Tibial nerve (tissue), 4 donors: ENCODE measurements around the gene CIBAR2. TPM values are rescaled to one million over a fixed set of nuclear protein-coding genes. Genes with fewer than 3 reads are reported as not detected.

Source experiments
- DNase-seq, 2 donors: peaks; one replicate each; pipeline ENCODE4 v3.0.0-alpha.2; 2019; ENCODE audit warnings: low spot score in 2 of 2
- H3K27ac ChIP-seq, 4 donors: fragments of 200-600 bp; sonication (generic) in 3 of 4; one replicate each; pipeline ENCODE4 v1.5.1; 2017 to 2019; ENCODE audit warnings: mild to moderate bottlenecking in 1 of 4
- H3K27me3 ChIP-seq, 2 donors: fragments of 200-600 bp; sonication (generic) in 1 of 2; one replicate each; pipeline versions ENCODE4 v1.5.1 to v1.6.0; 2017 to 2019
- H3K36me3 ChIP-seq, 3 donors: fragments of 200-600 bp; sonication (generic); one replicate each; pipeline ENCODE4 v1.5.1; 2018 to 2019
- H3K4me1 ChIP-seq, 4 donors: fragments of 200-600 bp; sonication (generic) in 3 of 4; one replicate each; pipeline ENCODE4 v1.5.1; 2017 to 2019
- H3K4me3 ChIP-seq, 4 donors: fragments of 200-600 bp; sonication (generic) in 3 of 4; one replicate each; pipeline ENCODE4 v1.5.1; 2017 to 2019; ENCODE audit warnings: mild to moderate bottlenecking in 1 of 4, moderate library complexity in 1 of 4
- H3K9me3 ChIP-seq, 4 donors: fragments of 200-600 bp; sonication (generic) in 3 of 4; one replicate each; pipeline ENCODE4 v1.5.1; 2017 to 2019
- EP300 ChIP-seq, 2 donors: sonication (generic); formaldehyde crosslinking; IDR thresholded peaks; one replicate each; pipeline ENCODE4 v1.6.1; 2017; ENCODE audit warnings: antibody characterized with exemption in 2 of 2, mild to moderate bottlenecking in 1 of 2
- POLR2A ChIP-seq, 2 donors: fragments of 450-650 bp; IDR thresholded peaks; one replicate each; pipeline ENCODE4 v1.6.1; 2017; ENCODE audit warnings: antibody characterized with exemption in 2 of 2, mild to moderate bottlenecking in 2 of 2, moderate library complexity in 2 of 2
- WGBS, 2 donors: methylation state at CpG; one replicate each; pipeline ENCODE4 v1.1.5; 2018; 5-methylcytosine and 5-hydroxymethylcytosine counted together
- total RNA-seq, 4 donors: library from RNA; depleted of rRNA; stranded (reverse); fragments of >200 nt; gene quantifications; one replicate each; pipeline ENCODE4 v1.1.0, GENCODE V29; 2016
- TF ChIP-seq, protein P1 (sequence below), 5 experiments: fragments of 200-600 bp in 3 of 5; fragments of 450-650 bp in 2 of 5; sonication (generic) in 3 of 5; IDR thresholded peaks; one replicate each; pipeline ENCODE4 v1.5.1; 2016 to 2019; ENCODE audit warnings: antibody characterized with exemption in 5 of 5, mild to moderate bottlenecking in 3 of 5, moderate library complexity in 2 of 5

Gene CIBAR2
- total RNA-seq, 4 donors from 2014 or later: not detected

- H3K9me3 ChIP-seq: no peaks in the 10 kb centered on the region
- no peaks in the 10 kb centered on the region for H3K27me3 ChIP-seq
- H3K4me1 ChIP-seq: peaks cover 0 to 14% (median 0%) of the 10 kb centered on the region in 4 donors
- DNase-seq: no peak
- no peak overlapping the region for H3K27ac ChIP-seq
- 68 to 69% methylated on average over 33 of the region's 33 CpGs for WGBS, 2 donors
- peaks cover 0 to 49% (median 0%) of the 10 kb centered on the region in 3 donors for H3K36me3 ChIP-seq
- no peak for TF ChIP-seq EP300 (IDR thresholded peaks at IDR 0.05)
- TF ChIP-seq, protein P1, sequence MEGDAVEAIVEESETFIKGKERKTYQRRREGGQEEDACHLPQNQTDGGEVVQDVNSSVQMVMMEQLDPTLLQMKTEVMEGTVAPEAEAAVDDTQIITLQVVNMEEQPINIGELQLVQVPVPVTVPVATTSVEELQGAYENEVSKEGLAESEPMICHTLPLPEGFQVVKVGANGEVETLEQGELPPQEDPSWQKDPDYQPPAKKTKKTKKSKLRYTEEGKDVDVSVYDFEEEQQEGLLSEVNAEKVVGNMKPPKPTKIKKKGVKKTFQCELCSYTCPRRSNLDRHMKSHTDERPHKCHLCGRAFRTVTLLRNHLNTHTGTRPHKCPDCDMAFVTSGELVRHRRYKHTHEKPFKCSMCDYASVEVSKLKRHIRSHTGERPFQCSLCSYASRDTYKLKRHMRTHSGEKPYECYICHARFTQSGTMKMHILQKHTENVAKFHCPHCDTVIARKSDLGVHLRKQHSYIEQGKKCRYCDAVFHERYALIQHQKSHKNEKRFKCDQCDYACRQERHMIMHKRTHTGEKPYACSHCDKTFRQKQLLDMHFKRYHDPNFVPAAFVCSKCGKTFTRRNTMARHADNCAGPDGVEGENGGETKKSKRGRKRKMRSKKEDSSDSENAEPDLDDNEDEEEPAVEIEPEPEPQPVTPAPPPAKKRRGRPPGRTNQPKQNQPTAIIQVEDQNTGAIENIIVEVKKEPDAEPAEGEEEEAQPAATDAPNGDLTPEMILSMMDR (IDR thresholded peaks at IDR 0.05): no peak
- TF ChIP-seq POLR2A (IDR thresholded peaks at IDR 0.05): no peak
- no peak overlapping the region for H3K4me3 ChIP-seq
Measured at GRCh38 chr16:85082173-85083050, 29.9 kb downstream of the CIBAR2 start.

DNA sequence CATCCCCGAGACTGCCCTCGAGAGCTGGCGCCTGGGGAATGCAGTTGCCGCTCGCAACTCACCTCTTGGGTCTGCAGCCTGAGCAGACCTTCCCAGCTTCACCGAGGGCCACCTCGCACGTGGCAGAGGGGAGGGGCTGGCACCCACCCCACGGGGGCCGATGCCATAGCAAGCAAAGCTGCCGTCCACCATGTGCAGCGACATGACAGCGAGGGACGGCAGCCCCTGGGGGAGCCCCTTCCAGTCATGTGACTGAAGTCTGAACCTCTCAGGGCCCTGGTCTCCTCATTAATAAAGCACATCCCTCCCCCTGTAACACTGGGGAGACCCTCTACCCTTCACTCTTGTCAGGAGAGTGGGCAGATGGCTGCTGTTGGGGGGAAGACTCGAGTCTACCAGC, 30.5 kb downstream of the CIBAR2 start:
- Histone ChIP-seq H3K4me3 (no peak overlapping the region), H3K9me3 (no peaks in the 10 kb centered on the region), H3K27me3 (no peaks in the 10 kb centered on the region), H3K27ac (no peak overlapping the region), H3K36me3 (peaks cover 0 to 50% (median 0%) of the 10 kb centered on the region in 3 donors), H3K4me1 (peaks cover 0 to 11% (median 0%) of the 10 kb centered on the region in 4 donors)
- no peak for TF ChIP-seq POLR2A (IDR thresholded peaks at IDR 0.05)
- TF ChIP-seq, protein P1 (IDR thresholded peaks at IDR 0.05): no peak
- no peak for TF ChIP-seq EP300 (IDR thresholded peaks at IDR 0.05)
- no peak for DNase-seq
- WGBS, 2 donors: 75 to 84% methylated on average over 11 to 14 of the region's 15 CpGs

- Histone ChIP-seq H3K36me3 (peaks cover 0 to 57% (median 0%) of the 10 kb centered on the region in 3 donors), H3K4me1 (peaks cover 0 to 7% (median 0%) of the 10 kb centered on the region in 4 donors), H3K9me3 (no peaks in the 10 kb centered on the region), H3K27me3 (no peaks in the 10 kb centered on the region), H3K4me3 (no peak overlapping the region), H3K27ac (no peak overlapping the region)
- 75 to 79% methylated on average over 9 of the region's 9 CpGs for WGBS, 2 donors
- DNase-seq: no peak
- TF ChIP-seq POLR2A (IDR thresholded peaks at IDR 0.05): no peak
- TF ChIP-seq, protein P1 (IDR thresholded peaks at IDR 0.05): no peak
- no peak for TF ChIP-seq EP300 (IDR thresholded peaks at IDR 0.05)
Measured at GRCh38 chr16:85081038-85081437, 31.2 kb downstream of the CIBAR2 start.

DNA sequence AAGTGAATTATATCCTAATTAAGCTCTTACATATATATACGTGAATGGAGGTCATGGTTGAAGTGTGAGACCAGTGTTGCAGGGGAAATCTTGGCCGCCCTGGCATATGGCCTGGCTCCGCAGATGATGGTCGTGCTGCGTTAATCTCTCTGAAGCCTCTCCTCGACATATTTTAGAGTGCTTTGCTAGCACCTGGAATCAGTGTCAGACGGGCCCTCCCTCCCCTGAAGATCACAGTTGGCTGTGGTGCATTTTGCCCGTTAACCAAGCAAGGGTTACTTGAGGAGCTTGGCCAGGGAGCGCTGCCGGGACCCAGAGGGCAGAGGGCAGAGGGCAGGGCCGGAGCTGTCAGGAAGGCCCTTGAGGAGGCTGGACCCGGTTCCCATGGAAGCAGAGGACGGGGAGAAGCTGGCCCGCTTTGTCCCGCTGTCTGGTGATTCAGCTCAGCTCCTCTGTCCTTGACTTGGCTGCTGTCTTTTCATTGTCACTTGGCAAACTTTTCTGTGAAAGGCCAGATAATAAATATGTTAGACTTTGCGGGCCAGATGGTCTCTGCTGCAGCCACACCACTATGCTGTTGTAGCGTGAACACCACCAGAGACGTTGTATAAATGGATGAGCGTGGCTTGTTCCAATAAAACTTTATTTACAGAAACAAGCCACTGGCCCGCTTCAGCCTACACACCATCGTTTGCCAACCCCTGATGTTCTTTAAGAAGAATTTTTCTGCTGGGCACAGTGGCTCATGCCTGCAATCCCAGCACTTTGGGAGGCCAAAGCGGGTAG, 32.3 kb downstream of the CIBAR2 start:
- Histone ChIP-seq H3K9me3 (no peaks in the 10 kb centered on the region), H3K4me3 (no peak overlapping the region), H3K4me1 (peaks cover 0 to 7% (median 0%) of the 10 kb centered on the region in 4 donors), H3K27ac (no peak overlapping the region), H3K36me3 (peaks cover 0 to 68% (median 0%) of the 10 kb centered on the region in 3 donors), H3K27me3 (no peaks in the 10 kb centered on the region)
- WGBS, 2 donors: 79 to 85% methylated on average over 21 to 22 of the region's 22 CpGs
- DNase-seq: no peak
- TF ChIP-seq EP300 (IDR thresholded peaks at IDR 0.05) (no peak), POLR2A (IDR thresholded peaks at IDR 0.05) (no peak)
- TF ChIP-seq, protein P1 (IDR thresholded peaks at IDR 0.05): no peak
